SKM-1 treated with dmso at 0.1 percent for 144 hours (cell line): ENCODE measurements around the gene GALNT9.
A peak's percentile ranks its signal among the peaks of the same experiment; 100 is the strongest.
"Not testable (repeated sequence)": the region's sequence is repeated elsewhere in the genome, so short reads cannot be mapped to it uniquely, and the experiment has no call there.

ENCODE experiments used
- DNase-seq: peaks from one replicate; lab custom pipeline; 2025; ENCODE audit not compliant: unreplicated experiment; lab: John Stamatoyannopoulos, UW

The GALNT9 gene

DNA sequence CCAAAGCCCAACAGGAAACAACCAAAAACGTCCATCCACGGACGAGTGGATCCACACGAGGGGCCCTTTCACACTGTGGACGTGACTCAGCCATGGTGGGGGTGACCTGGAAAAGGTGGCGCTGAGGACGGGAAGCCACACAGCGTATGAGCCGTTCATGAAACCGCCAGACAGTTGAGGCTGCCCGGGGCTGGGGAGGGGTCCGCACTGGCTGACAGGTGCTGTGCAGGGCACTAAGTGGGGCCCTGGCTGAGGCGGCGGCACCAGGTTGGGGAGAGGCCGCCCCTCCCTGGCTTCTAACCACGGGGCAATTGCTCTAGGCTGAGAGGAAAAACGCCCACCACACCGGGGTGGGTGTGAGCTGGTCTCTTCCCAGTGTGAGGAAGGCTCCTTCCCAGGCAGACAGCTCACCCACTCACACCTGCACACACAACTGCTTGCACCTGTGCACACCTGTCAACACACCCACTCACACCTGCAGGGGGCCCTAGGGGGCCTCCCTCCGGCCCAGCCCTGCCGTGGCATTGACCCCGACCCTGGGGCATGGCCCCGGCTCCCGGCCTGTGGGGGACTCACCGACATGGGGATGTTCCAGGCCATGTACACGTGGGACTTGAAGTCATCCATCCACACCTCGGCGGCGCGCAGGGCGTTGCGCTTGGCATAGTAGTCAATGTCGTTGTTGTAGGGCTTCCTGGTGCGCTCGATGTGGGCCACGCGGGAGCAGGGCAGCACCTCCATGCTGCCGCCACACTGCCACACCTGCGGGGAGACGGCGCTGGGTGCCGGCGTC lies 126.3 kb downstream of the GALNT9 start:
- no peak for DNase-seq

DNA sequence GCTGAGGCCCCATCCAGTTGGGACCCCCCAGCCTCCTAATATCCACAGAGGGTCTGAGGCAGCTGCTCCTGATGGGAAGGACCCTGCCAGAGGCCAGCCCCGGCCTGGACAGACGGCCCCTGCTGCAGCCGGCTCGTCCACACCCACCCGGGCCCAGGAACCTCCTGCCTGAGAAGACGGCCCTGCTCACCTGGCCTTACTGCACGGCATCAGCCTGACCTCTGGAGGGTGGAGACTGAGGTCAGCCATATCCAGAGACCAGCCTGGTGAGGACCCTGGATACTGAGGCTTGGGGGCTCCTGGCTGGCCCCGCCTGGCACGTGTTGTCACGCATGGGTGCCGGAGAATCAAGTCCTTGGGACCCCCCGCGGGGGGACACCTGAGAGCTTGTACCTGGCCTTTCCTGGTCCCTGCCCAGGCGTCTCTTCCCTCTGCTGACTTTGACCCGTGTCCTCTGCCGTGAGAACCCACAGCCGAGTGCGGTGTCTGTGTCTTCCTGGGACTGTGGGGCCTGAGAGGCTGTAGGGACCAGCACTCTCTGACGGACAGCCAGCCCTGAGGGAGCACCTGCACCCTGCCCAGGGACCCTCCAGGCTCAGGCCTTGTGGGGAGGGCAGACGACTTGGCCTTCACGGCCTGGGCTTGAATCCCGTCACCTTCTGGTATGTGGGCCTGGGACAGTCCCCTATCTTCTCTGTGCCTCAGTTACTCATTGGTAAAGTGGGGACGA lies 127.8 kb downstream of the GALNT9 start:
- DNase-seq, result no peak

DNA sequence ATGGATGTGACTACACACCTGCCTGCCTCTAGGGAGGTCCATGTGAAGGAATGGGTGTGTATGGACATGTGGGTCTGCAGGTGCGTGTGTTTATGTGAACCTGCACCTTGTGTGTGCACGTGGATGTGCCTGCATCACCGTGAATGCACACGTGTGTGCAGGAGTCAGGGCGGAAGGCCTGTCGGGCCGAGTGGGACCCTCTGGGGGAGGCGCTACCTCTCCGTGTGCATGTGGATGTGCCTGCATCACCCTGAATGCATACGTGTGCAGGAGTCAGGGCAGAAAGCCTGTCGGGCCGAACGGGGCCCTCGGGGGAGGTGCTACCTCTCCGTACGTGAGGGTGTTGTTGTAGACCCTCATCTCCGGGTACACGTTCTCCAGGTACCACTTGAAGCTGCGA lies 128.6 kb downstream of the GALNT9 start:
- no peak for DNase-seq

DNA sequence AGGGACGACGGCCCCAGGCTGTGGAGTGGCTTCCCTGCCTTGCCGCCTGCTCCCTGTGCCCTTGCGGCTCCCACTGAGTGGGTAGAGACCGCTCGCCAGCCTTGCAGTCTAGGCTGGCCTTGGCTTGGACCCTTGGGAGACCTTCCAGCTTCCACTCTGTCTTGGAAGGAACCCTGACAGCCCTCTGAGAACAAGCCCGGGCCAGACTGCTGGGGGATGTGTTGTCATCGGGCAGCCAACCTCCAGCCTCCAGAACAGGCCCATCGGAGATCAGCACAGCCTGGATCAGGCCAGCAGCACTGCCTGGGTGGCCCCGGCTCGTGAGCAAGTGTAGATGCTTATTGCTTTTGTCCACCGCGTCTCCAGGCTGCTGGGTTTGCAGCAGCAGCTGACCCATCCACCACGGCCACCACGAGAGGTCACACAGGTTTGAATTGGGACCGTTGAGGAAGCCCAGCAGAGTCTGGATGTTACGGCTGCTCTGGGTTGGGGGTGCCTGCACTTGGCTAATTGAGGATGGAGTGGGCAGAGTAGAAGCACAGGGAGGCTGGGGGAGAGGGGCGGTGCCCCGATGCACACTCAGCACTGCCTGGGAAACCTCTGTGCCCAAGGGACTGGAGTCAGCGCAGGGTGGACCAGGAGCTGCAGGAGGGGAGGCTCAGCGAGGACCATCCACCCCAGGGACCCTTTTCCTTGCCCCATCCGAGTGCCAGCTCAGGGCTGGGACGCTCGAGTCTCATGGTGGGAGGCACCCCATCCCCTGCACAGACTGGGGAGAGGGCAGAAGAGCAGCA lies 129.7 kb downstream of the GALNT9 start:
- no peak for DNase-seq

DNA sequence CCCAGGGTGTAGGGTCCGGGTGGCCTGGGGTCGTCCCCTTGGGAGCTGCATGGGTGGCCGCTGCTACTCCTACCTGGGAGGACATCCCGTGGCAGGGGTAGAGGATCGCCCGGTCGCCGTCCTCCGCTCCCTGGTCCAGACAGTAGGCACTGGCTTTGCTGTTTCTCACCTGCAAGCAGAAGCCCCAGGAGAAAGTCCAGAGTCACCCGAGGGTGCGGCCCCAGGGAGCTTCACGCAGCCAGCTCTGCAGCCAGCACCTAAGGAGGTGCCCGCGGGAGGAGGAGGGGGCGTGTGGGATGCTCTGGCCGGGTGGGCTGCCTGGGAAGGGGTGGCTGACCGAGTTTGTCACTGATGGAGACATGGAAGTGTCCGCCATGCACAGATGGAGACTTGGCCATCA lies 130.3 kb downstream of the GALNT9 start:
- DNase-seq, result no peak

DNA sequence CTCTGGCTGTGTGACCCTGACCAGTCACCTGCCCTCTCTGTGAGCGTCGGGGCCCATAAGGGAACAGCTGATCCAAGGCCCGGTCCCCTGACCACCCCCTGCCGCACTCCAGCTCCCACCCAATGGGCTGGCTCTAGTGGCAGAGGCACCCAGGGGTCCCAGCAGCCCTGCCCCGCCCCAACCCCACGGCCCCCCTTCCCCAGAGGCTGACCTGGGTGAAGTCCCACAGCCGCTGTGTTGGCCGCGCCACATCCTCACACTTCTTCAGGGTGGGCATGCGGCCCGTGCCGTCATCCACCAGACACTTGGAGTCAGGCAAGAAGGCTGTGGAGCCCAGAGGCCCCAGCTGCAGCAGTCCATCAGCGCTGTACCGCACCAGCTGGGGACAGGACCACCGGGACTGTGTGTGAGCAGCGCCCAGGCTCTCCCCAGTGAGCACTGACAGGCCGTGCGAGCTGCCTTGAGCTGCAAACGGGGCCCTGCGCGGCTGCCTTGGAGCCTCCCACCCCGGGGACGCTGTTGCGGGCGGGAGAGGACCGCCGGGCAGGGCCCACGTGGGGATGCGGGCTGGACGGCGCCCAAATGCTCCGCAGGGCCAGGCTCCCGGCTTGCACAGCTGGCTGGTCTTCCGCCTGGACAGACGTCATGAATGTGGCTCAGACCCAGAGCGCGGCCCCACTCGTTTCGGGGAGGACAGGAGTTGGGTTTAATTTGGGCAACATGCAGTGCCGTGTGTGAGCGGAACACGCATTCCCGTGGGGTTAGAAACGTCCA lies 131.6 kb downstream of the GALNT9 start:
- DNase-seq, result no peak

DNA sequence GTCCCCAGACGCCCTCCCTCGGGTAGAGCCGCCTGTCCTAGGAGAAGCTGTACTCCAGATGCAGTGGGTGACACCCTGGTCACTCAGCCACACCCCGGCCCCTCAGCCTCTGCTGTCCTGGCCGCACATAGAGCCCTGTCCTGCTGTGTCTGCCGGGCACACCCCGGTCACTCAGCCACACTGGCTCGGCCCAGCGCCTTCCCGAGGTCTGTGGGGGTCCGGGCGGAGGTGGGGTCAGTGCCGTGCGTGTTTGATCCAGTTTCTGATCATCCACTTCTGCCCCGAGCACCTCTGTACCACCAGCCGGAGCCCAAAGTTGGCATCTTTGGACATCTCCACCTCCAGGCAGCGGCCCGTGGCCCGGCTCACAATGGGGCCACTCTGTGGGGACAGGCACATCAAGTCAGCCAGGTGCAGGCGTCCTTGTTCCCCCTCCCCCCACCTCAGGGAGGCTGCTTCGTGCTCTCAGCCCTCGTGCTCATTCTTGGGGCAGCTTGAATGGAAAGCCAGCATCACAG lies 132.5 kb downstream of the GALNT9 start:
- DNase-seq, result no peak

DNA sequence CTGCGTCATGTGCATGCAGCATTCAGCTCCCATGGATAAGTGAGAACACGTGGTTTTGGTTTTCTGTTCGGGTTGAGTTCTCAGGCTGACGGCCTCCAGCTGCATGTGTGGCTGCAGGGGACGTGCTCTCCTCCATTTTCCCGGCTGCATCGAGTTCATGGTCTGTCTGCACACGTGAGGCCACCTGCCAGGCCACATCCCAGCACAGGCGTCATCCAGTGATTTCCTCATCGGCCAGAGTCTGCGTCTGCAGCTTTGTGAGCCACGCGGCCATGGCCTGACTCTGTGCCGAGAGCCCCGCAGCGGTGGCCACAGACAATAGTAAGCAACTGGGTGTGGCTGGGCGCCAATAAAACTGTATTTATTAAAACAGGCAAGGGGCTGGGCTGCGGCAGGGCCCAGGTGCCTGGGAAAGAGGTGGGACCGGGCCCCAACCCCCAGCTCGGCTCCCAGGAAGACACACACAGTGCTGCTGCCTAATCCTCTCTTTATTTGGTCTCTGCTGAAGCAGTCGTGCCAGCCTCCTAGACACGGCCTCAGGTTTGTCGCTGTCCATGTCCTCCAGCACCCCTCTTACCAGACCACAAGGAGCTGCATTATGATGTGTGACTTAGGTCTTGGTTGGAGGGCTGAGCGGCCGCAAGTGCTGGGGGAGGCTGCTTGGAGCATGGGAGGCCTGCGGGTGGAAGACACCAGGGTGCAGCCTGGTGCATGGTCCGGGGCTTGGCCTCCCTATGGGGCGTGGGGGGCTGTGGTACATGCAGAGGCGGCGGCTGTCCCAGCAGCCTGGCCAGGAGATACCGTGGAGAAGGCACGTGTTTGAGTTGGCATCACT lies 133.1 kb downstream of the GALNT9 start:
- DNase-seq, result no peak

DNA sequence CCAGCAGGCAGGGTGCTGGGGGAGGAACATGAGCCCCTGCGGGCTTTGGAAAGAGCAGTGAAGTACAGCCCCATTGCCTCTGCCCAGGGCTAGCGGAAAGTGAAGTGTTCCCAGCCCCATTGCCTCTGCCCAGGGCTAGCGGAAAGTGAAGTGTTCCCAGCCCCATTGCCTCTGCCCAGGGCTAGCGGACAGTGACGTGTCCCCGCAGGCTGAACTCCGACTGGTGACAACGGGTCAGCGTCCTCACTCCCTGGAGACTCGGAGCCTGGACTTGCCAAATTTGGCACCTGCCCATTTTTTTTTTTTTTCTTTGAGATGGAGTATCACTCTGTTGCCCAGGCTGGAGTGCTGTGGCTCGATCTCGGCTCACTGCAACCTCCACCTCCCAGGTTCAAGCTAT lies 134.1 kb downstream of the GALNT9 start:
- not testable (repeated sequence) for DNase-seq

DNA sequence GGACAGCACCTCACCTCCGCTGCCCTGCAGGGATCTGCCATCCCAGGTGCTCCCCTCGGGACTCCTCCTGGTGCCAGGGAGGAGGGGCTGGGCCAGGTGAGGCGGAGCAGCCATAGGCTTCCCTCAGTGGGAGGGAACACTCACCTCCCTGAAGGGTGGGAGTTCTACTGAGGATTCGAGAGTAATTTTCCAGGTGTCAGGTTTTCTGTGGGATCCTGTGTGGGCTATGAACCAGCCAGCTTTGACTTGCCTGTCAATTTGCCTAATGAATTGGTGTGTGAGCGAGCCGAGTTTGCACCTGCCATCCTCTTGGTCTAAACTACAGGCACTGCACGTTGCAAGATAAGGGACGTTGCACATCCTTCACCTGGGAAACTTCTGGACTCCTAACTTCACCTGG lies 134.8 kb downstream of the GALNT9 start:
- DNase-seq, result no peak

DNA sequence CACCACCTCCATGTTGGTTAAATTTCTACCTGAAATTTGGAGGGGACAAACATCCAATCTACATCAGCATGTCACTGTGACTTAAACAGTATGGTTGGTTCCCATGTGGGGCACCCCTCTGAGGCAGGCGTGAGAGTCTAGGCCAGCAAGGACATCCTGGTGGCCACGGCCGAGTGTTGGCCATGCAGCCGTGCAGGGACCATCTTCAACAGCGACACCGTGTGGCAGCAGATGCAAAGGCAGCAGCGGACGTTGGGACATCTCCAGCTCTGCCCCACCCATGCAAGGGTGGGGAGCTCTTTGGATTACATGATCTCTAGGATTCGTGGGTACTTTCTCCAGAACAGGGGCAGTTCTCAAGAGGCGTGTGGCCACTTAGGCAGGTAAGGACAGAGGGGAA lies 135.3 kb downstream of the GALNT9 start:
- no peak for DNase-seq

DNA sequence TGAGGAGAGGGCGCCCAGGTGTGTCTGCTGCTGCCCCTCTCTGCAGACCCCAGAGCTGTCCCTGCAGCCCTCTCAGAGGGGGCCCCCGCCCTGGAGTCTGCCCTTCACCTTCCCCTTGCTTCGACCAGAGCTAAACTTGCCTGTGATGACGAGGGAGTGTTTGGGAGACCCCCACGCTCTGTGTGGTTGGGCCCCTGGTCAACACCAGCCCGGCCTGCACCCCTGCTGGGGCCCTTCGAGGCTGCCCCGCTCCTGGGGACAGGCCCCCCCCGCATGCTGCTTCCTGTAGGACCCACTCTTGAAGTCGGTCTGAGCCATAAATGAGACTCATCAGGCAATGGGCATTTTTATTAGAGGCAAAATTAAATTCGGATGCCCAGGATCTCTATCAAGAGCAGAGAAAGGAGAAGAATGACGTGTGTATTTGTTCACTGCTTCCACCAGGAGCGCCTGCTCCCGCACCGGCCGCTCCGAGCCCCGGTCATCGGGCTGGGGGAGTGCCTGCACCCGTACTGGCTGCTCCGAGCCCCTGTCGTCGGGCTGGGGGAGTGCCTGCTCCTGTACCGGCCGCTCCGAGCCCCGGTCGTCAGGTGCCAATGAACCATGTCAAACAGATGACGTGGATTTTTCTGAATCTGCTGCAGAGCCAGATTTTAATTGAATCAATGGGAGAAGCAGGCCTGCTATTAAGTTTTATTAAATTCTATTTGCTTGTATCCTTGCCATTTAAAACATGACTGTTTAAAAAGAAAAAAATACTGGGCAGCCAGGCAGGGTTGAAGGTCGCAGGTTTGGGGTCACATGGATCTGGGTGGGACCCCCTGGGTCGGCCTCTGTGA lies 137.5 kb downstream of the GALNT9 start:
- no peak for DNase-seq

DNA sequence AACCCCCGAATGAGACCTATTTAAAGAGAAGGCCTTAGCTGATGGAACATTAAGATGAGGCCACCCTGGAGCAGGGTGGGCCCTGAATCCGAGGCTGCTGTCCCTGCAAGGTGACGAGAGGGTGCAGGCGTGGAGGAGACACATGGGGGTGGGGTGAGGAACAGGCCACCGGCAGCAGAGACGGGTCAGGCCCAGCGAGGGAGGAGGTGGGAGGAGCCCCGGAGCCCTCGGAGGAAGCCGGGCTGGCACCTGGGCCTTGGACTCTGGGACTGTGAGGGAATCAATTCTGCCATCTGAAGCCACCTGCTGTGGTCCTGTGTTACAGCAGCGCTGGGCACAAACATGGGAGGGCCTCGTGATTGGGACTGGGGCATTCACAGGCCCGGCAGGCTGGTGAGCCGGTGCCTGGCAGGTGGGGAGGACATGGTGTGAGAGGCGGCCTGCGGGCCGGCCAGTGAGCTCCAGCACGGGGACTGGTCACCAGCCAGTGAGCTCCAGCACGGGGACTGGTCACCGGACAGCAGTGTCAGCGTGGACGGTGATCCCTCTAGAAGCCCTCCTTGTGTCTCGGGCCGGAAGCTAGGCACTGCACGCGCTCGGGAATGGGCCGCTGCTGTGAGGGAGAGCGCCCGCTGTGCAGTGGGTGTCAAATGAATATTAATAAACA lies 138.4 kb downstream of the GALNT9 start:
- DNase-seq, result no peak

DNA sequence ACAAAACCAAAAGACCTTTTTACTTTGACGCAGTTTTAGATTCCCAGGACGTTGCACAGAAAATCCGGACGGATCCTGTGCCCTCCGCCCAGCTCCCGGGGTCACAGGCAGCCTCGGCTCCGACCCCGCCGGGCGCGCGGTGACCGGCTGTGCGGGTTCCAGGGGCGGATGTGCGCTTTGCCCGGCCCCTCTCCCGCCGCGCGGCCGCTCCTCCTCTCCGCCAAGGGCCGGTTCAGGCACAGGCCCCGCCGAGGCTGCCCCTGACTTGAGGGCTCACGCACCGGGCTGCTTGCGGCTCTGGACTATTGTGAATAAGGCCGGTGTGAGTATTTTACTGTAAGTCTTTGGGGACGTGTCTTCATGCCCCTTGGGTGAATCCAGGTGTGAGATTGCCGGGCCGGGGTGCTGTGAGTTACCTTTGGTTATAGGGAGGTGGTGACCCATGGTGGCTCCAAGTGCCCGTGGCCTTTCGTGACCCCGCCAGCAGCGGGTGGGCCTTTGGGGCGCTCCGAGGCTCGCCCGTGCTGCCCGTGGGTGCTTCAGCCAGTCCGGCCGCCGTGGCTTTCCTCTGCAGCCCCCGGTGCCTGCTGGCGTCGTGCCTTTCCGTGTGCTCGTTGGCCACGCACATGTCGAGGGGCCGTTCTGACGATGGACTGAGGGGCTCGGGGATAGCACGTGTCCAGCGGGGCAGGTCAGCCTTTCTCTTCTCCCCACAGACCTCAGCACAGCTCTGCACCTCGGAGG lies 139.2 kb downstream of the GALNT9 start:
- no peak for DNase-seq

DNA sequence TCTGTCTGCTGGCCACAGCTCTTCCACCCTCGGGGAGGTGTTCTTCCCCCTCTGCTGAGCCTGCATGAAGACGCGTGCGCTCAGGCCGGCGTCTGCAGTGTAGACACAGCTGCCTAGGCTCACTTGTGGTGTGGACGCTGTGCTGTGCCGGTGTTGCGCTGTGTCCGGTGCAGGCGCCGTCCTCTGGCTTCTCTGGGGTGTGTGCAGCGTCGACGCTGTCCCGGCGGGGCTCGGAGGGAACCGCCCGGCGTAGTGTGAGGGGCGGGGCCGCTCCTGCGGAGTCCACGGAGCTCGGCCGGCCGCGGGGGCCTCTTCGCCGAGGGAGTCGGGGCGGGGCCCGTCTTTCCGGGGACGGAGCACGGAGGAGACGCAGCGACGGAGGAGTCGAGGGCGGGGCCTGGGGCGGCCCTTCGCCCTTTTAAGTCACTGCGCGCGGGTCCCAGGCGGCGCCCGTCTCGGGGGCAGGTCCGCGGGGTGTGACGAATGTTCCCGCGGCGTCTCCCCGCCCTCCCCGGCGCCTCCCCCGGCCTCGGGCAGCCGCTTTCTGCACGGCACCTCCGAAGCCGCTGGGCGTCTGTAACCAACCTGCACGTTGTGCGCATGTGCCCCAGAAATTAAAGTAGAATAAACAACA lies 139.9 kb downstream of the GALNT9 start:
- DNase-seq, result peak; percentile 24

DNA sequence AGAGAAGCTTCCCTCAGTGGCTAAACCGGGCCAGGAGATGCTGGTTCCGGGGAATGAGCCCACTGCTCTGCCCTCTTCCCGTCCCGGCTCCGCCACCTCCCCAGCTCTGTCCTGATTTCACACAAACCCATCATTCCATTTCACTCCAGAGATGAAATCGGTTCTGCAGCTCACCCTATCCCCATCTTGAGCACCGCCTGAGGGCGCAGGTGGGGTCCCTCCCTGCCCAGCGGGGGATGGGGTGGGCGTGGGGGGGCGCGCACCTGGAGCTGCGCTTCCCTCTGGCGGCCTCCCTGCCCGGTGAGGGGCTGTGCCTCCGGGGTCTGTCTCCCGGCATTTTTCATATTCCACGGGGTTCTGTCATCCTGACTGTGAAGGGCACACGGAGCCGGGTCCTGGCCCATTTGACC lies 140.5 kb downstream of the GALNT9 start:
- no peak for DNase-seq

DNA sequence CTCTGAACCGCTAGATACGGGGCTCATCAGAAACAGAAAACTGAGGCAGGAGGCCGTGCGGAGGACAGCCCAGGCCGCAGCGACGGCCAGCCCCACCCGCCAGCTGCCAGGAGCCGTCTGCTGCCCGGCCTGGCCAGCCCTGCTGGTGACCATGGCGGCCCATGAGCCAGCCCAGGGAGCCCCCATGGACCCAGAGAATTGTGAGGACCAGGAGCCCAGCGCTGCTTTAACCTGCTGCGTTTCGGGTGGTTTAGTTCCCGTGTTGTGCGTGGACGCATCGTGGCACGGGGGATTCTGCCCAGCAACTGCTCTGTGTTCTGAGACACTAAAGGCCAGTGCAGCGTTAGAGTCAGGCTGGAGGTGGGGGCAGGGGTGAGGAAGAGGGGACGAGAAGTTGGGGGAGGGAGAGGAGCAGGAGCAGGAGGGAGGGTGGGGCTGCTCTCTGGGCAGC lies 140.9 kb downstream of the GALNT9 start:
- no peak for DNase-seq
